Fibroblast of skin of abdomen (primary cell): ENCODE data around the gene TTC33.

Source experiments
- DNase-seq: peaks from one replicate; pipeline ENCODE4 v3.0.0-alpha.2; 2013

The TTC33 gene

DNA sequence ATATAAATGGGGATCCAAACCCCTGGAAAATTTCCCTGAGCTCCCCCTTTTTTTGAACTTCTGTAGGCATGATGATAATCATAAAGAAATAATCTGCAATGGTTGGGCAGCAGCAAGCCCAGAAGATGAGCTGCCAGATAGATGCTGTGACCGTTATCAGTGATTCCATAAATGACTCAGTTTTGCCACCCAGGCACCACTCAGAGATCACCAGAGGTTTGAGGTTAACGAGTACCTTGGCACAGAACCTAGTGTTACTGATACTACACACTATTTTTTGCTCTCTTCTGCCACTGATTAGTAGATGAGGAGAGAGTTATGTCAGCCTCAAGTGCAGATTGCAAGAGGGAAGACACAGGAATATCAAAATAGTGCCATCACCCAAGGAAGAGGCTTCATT is 275.4 kb downstream of the TTC33 start:
- no peak for DNase-seq

GRCh38 chr5:40479939-40480338 is 275.8 kb downstream of the TTC33 start:
- DNase-seq: no peak

DNA sequence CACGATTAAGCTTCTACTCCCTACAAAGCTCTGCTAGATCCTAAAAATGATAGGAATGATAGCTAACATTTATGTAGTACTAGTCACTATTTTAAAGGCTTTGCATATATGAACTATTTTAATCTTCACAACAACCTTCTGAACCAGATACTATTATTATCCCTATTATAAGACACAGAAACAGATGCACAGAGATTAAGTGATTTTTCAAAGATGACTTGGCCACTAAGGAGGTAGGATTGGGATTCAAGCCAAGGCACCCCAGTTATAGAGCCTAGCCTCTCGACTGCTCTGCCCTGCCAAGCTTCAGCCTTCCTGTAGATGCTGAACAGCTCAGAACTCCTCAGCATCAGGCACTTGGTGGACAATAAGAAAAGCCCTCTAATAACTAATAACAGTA is 277.0 kb downstream of the TTC33 start:
- DNase-seq: no peak

DNA sequence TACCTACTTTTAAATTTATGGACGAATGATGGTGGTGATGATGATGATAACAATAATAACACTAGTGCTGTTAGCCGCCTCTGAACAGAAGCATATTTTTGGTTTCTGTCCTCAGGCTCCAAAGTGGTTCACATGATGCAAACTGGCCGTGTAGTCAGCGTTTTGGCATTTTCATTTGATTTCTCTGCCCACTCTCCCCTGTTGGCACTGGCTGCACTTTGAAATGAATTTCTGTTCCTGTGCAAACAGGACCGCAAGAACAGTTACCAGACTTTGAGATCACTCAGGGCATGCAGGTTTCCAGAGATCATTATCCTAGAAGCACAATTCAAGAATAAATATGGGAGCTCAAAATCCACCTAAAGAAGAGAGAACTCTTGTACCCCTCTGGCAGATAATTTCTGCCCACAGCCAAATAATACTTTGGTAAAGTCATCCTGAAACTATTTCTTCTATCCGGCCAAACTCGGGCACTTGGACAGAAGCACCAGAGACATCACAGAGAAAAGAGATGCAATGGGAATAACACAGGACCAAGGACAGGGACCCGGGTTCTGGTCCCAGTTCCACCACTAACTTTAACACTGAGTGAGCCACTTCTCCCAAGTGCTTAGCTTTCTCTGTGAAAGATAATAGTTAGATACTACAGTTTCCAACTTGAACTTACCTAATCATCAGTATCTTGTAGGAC is 277.8 kb downstream of the TTC33 start:
- no peak for DNase-seq

DNA sequence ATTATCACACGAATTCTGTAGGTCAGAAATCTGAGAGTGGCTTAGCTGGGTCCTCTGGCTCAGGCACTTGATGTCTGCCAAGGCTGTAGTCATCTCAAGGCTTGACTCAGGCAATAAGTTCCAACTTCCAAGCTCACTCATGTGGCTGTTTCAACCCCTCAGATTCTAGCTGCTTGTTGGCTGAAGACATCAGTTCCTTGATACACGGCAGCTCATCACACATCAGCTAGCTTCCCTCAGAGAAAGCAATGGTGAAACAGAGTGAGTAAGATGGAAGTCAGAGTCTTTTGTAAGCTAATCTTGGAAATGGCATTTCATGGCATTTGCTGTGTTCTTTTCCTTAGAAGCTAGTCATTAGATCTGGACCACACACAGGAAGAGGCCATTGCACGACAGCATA is 280.2 kb downstream of the TTC33 start:
- DNase-seq: no peak

- DNase-seq: no peak
Observed at GRCh38 chr5:40474250-40474649, 281.5 kb downstream of the TTC33 start.

DNA sequence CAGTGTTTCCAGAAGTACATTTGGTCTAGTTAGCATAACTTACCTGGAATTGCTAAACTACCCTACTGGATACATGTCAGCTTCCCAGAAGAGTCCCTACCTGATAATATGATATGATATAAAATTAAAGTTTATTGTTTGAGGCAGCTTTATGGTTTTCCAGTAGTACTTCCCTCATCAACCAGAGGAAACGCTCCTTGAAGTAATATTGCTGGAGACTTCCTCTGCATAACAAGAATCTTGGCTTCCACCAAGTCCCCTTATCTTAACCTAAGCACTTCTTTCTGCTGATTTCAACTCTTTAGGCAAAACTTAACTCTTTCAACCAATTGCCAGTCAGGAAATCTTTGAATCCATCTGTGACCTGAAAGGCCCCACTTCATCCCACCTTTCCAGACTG is 290.3 kb downstream of the TTC33 start:
- DNase-seq: no peak

DNA sequence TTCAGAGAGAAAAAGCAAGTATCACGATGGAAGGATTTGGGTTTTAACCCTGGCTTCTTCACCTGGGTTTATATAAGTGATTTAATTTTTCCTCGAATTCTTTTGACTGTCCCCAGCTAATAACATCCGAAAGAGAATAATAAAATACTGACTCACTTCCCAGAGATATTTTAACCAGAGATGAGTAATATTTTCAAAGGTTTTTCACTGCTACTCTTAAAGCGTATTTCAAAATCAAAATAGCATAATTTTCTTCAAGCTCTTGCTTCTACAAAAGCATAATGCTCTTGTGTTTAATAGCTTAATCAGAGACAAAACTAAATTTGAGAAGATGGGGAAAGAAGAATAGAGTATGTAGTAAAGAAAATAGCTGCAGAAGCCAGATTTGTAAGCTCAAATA is 291.2 kb downstream of the TTC33 start:
- DNase-seq: no peak
